Breast epithelium (tissue), 3 donors: ENCODE results near the gene SLC39A7.

Experiments used
- POLR2A ChIP-seq: fragments of 450-650 bp; IDR thresholded peaks from one replicate; pipeline ENCODE4 v1.6.1; 2016; ENCODE audit warnings: antibody characterized with exemption, mild to moderate bottlenecking, moderate library complexity
- POLR2AphosphoS5 ChIP-seq, 3 donors: sonication (generic); formaldehyde crosslinking; IDR thresholded peaks; one replicate each; pipeline ENCODE4 v1.6.1; 2017; ENCODE audit warnings: antibody characterized with exemption in 3 of 3
- TF ChIP-seq, protein P1 (sequence below), 3 donors: fragments of 450-650 bp; IDR thresholded peaks; one replicate each; pipeline ENCODE4 v1.5.1; 2016 to 2017; ENCODE audit warnings: antibody characterized with exemption in 3 of 3, mild to moderate bottlenecking in 3 of 3, moderate library complexity in 3 of 3

DNA sequence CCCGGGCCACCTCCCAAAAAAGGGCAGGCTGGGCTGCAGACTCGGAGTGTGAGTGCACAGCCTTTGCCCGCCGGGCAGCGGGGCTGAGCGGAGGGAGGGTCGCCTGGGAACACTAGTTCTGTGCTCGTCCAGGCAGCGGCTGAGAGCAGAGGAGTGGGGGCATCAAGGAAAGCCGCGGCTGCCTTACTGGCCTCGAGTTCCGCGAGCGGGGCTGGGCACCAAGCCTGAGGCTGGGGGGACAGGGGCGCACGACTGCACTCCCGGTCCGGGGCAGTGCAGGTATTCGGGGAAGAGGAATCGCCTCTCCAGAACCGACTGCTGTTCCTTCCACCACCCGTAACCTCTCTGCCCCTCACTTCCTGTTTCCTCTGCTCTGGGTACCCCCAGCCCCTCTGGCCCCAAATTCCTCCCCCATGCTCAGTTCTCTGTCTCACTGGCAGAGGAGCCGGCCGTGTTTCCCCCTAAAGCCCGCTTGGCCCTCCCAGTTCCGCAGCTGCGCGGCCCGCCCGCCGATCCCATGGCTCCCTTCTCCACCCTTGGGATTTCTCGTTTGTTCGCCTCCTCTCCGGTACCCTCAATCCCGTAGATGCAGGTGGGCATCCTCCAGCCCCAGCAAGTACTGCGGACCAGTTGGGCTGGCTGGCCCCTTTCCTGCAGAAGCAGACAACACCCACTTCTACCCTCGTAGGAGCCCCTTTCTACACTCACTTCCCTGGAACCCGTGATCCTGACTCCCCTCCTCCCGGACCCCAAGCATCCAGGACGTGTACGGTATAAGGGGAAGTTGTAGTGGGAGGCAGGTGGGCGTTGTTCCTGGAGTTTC, 12.7 kb downstream of the SLC39A7 start:
- TF ChIP-seq, protein P1, sequence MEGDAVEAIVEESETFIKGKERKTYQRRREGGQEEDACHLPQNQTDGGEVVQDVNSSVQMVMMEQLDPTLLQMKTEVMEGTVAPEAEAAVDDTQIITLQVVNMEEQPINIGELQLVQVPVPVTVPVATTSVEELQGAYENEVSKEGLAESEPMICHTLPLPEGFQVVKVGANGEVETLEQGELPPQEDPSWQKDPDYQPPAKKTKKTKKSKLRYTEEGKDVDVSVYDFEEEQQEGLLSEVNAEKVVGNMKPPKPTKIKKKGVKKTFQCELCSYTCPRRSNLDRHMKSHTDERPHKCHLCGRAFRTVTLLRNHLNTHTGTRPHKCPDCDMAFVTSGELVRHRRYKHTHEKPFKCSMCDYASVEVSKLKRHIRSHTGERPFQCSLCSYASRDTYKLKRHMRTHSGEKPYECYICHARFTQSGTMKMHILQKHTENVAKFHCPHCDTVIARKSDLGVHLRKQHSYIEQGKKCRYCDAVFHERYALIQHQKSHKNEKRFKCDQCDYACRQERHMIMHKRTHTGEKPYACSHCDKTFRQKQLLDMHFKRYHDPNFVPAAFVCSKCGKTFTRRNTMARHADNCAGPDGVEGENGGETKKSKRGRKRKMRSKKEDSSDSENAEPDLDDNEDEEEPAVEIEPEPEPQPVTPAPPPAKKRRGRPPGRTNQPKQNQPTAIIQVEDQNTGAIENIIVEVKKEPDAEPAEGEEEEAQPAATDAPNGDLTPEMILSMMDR (IDR thresholded peaks at IDR 0.05), result no peak
- no peak for TF ChIP-seq POLR2AphosphoS5 (IDR thresholded peaks at IDR 0.05)
- TF ChIP-seq POLR2A, result no peak
